Measurements from ENCODE around the gene MERTK. TPM values are rescaled to one million over a fixed set of nuclear protein-coding genes. Genes with fewer than 3 reads are reported as not detected.
"Not testable (repeated sequence)": the region's sequence is repeated elsewhere in the genome, so short reads cannot be mapped to it uniquely, and the experiment has no call there.

Gene MERTK
- 4.7 TPM for total RNA-seq
- long read RNA-seq, partial matches to known transcripts = 0 of 3 reads
- long read RNA-seq, other reads (novel, unspliced or antisense) = 3 of 3 reads

DNA sequence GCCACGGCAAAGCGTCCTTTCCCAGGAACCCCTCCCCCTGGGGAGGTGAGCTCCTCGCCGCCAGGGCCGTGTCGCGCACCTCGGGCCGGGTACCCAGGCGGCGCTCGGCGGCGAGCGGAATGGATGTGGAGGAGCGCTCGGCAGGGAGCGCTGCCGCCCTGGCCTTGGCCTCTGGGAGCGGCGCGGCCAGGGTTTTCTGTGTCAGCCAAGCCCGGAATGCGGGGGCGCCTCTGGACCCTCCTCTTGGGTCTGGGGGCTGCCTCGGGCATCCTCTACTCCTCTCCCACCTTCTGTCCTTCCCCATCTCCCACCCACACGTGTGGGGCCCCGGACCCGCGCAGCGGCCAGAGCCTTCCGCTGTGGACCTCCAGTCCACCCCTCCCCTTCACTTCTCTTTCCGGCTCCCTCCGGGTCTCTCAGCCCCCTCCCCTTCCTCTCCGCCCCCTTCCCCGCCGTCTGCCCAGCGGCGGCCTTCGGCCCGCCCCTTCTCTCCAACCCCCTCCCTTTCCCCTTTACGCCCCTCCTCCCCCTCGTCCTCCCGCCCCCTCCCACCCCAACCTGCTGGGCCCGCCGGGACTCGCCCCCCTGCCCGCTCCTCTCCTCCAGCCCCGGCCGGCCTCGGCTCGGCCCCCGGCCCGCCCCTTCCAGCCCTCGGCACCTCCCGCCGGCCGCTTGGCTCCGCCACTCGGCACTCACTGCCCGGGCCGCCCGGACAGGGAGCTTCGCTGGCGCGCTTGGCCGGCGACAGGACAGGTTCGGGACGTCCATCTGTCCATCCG is at the start of gene MERTK:
Gene MERTK, plus strand, starts transcription at position 684 of the 779 bp plus-strand sequence. CDS start 129 bp downstream, outside the sequence.
- intact Hi-C loops (cut with micrococcal nuclease) = no loop called here
- peak; percentile 88 for DNase-seq
- H3K27ac ChIP-seq (replicated peaks) = peak within 1 kb of the TSS; percentile 95
- peak within 1 kb of the TSS; percentile 97 for H3K4me3 ChIP-seq
- no peaks in the 10 kb centered on the region for H3K36me3 ChIP-seq
- TF ChIP-seq, protein P1, sequence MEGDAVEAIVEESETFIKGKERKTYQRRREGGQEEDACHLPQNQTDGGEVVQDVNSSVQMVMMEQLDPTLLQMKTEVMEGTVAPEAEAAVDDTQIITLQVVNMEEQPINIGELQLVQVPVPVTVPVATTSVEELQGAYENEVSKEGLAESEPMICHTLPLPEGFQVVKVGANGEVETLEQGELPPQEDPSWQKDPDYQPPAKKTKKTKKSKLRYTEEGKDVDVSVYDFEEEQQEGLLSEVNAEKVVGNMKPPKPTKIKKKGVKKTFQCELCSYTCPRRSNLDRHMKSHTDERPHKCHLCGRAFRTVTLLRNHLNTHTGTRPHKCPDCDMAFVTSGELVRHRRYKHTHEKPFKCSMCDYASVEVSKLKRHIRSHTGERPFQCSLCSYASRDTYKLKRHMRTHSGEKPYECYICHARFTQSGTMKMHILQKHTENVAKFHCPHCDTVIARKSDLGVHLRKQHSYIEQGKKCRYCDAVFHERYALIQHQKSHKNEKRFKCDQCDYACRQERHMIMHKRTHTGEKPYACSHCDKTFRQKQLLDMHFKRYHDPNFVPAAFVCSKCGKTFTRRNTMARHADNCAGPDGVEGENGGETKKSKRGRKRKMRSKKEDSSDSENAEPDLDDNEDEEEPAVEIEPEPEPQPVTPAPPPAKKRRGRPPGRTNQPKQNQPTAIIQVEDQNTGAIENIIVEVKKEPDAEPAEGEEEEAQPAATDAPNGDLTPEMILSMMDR (IDR thresholded peaks at IDR 0.05; ENCODE audit: borderline replicate concordance) = peak; percentile 79
- no peaks in the 10 kb centered on the region for H3K27me3 ChIP-seq (ENCODE audit: low read depth)
- peaks cover 59% of the 10 kb centered on the region for H3K4me1 ChIP-seq
- H3K9me3 ChIP-seq (replicated peaks) = no peaks in the 10 kb centered on the region

DNA sequence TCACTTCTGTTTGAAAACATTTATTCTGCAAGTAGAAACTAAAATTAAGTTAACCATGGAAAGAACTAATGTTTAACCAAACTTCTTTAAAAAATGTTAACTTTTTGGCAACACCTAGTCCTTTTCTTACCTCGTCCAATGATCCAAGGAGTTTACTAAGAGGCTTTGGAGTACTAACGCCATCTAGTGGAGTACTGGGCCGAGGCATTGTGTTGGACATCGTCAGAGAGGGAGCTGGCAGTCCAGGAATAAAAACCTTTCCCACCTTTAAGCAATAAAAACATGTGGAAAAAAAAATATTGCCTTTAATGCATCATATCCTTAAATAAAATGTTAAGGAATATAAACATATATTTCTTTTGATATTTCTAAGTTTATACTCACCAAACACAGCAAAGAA is 47.8 kb upstream of the MERTK start:
- peaks cover 12% of the 10 kb centered on the region for H3K36me3 ChIP-seq
- DNase-seq; H3K4me3 ChIP-seq; intact Hi-C loops (cut with micrococcal nuclease); H3K9me3 ChIP-seq (replicated peaks); H3K27ac ChIP-seq (replicated peaks); H3K27me3 ChIP-seq (ENCODE audit: low read depth); H3K4me1 ChIP-seq: not testable (repeated sequence)
- TF ChIP-seq, protein P1 (IDR thresholded peaks at IDR 0.05; ENCODE audit: borderline replicate concordance) = peak; percentile 62

DNA sequence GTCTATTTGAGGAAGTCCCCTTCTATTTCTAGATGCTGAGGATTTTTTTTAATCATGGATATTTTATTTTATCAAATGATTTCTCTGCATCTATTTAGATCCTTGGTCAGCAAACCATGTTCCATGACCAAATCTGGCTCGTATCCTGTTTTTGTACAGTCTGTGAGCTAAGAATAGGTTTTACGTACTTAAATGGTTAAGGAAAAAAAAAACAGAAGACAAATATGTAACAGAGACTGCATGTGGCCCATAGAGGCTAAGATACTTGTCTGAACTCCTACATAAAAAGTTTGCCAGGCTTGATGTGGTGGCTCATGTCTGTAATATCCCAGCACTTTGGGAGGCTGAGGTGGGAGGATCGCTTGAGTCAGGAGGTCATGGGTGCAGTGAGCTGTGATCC is 45.9 kb upstream of the MERTK start:
- H3K4me1 ChIP-seq; intact Hi-C loops (cut with micrococcal nuclease); H3K9me3 ChIP-seq (replicated peaks); H3K4me3 ChIP-seq; DNase-seq; H3K27me3 ChIP-seq (ENCODE audit: low read depth); H3K27ac ChIP-seq (replicated peaks): not testable (repeated sequence)
- peaks cover 19% of the 10 kb centered on the region for H3K36me3 ChIP-seq

DNA sequence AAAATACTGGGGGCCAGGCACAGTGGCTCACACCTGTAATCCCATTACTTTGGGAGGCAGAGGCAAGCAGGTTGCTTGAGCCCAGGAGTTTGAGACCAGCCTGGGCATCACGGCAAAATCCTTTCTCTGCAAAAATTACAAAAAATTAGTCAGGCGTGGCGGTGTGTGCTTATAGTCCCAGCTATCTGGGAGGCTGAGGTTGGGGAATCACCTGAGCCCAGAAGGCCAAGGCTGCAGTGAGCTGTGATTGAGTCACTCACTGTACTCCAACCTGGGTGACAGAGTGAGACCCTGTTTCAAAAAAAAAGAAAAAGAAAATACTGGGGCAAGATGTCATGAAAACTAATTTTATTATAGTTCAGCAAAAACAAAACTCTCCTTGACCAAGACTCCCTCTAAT is 38.4 kb upstream of the MERTK start:
- H3K4me3 ChIP-seq; H3K4me1 ChIP-seq; H3K27ac ChIP-seq (replicated peaks); H3K27me3 ChIP-seq (ENCODE audit: low read depth); intact Hi-C loops (cut with micrococcal nuclease); DNase-seq; H3K9me3 ChIP-seq (replicated peaks): not testable (repeated sequence)
- H3K36me3 ChIP-seq = peaks cover 32% of the 10 kb centered on the region

DNA sequence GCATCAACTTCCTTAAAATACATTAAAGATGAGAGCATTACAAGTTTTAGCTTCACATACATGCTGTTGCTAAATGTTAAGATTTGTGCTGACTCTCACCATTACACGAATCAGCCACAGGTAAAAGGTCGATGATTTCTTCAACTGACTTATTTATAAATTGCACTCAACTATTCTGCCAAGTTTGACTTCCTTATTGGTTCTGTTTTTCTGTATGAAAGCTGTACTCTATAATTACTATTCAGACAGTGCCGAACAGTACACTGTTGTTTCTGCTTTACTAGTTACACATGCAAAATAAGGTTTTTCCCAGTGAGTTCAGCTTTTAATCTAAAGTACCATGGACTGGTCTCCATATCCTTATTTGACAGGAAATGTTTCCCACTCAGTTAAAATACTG is 33.3 kb upstream of the MERTK start:
- intact Hi-C loops (cut with micrococcal nuclease); H3K27me3 ChIP-seq (ENCODE audit: low read depth); H3K4me3 ChIP-seq; H3K4me1 ChIP-seq; DNase-seq; H3K9me3 ChIP-seq (replicated peaks); H3K27ac ChIP-seq (replicated peaks): not testable (repeated sequence)
- H3K36me3 ChIP-seq = peaks cover 34% of the 10 kb centered on the region

DNA sequence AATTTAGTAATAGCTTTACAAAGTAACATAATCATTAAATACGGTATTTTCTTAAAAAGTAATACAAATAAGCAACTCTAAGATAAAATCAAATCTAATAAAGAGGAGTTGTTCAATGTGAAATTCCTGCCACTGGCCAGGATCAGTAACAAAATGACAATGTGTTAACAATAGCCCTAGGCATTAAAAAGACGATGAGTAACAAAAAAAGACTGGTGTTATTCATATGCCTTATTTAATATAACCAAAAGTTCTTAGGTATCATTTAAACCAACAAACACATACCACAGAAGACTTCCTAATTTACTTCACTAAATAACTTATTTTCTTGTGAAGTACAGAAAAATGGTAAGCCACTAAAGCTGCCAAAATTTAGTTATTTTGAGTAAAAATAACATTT is 25.6 kb upstream of the MERTK start:
- intact Hi-C loops (cut with micrococcal nuclease); DNase-seq; H3K27ac ChIP-seq (replicated peaks); H3K9me3 ChIP-seq (replicated peaks); H3K27me3 ChIP-seq (ENCODE audit: low read depth); H3K4me3 ChIP-seq; H3K4me1 ChIP-seq: not testable (repeated sequence)
- H3K36me3 ChIP-seq = peaks cover 36% of the 10 kb centered on the region

DNA sequence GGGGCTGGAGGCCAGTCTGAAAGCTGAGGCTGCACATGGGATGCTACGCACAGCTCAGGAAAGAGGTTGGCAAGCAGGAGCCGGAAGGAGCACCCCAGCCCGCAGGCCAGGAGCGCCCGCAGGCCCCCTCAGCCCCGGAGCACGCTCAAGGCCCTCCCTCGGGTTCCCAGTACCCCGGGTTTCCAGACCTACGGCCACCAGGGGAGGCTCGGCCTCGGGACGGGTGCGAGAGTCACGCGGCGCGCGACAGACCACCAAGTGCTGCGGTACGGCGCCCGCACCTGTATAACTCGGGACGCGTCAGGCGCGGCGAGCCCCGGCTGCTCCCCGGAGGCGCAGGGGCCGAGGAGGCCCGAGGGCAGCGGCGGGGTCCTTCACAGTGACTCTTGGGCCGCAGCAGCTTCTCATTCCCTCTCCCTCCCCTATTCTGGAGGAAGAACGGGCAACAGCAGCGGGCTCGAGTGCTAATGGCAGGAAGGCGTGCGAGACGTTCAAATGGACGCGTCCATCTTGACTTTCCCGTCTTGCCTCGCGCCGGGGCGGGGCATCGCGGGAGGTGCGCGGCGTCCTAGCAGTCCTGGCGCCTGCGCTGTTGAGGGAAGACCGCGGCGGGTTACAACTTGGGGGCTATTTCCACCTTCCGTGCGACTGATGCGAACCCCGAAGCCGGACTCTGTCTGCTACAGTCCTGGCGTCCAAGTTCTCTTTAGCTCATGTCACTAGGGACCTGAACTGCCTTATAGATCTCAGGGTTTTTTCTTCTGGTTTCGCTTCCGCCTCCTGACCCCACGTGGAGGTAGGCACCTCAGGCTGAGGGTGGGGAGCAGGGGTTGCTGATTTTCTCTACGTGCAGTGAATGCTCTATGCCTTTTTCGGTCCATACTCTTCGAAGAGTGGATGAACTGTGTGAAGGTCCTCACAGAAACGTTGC is 14.5 kb upstream of the MERTK start, which contains the start of gene ANAPC1:
Gene ANAPC1, minus strand, starts transcription at position 533 of the 931 bp plus-strand sequence. CDS start 3,368 bp downstream, outside the sequence.
- intact Hi-C loops (cut with micrococcal nuclease) = no loop called here

More for the DNA sequence above, 14.5 kb upstream of the MERTK start, which contains the start of gene ANAPC1:
- Histone ChIP-seq H3K27ac (replicated peaks) (peak within 1 kb of the TSS; percentile 87), H3K27me3 (ENCODE audit: low read depth) (no peaks in the 10 kb centered on the region), H3K36me3 (peaks cover 14% of the 10 kb centered on the region), H3K4me1 (peaks cover 28% of the 10 kb centered on the region), H3K4me3 (peak within 1 kb of the TSS; percentile 86), H3K9me3 (replicated peaks) (no peaks in the 10 kb centered on the region)
- TF ChIP-seq, protein P1 (IDR thresholded peaks at IDR 0.05; ENCODE audit: borderline replicate concordance) = no peak
- DNase-seq = peak; percentile 80
